NCI-H1694 treated with DMSO at 0.1 percent for 48 hours (cell line): Measurements from ENCODE around the gene NFKBIE.

ENCODE experiments used
- DNase-seq: peaks from one replicate; lab custom pipeline; 2025; lab: John Stamatoyannopoulos, UW

The NFKBIE gene

GRCh38 chr6:44297063-44298038 lies 32.0 kb upstream of the NFKBIE start:
- DNase-seq = peak; percentile 3

GRCh38 chr6:44294832-44295791 lies 29.8 kb upstream of the NFKBIE start:
- DNase-seq = no peak

GRCh38 chr6:44292661-44293365 lies 27.5 kb upstream of the NFKBIE start:
- DNase-seq = no peak

- no peak for DNase-seq
Observed at GRCh38 chr6:44291841-44292240, 26.5 kb upstream of the NFKBIE start.

GRCh38 chr6:44289726-44290260 lies 24.4 kb upstream of the NFKBIE start:
- DNase-seq = peak; percentile 29

- DNase-seq = no peak
Observed at GRCh38 chr6:44286747-44287146, 21.4 kb upstream of the NFKBIE start.

- no peak for DNase-seq
Observed at GRCh38 chr6:44286285-44286565, 20.9 kb upstream of the NFKBIE start.

GRCh38 chr6:44285552-44286284 lies 20.4 kb upstream of the NFKBIE start:
- no peak for DNase-seq

- DNase-seq = no peak
Observed at GRCh38 chr6:44284867-44285266, 19.5 kb upstream of the NFKBIE start.

- no peak for DNase-seq
Observed at GRCh38 chr6:44284121-44284520, 18.8 kb upstream of the NFKBIE start.

- no peak for DNase-seq
Observed at GRCh38 chr6:44278774-44279697, 13.7 kb upstream of the NFKBIE start.

- no peak for DNase-seq
Observed at GRCh38 chr6:44278315-44278714, 13.0 kb upstream of the NFKBIE start.

- no peak for DNase-seq
Observed at GRCh38 chr6:44277763-44278162, 12.4 kb upstream of the NFKBIE start.

GRCh38 chr6:44276667-44277640 lies 11.6 kb upstream of the NFKBIE start:
- DNase-seq = no peak

GRCh38 chr6:44275749-44276648 lies 10.6 kb upstream of the NFKBIE start:
- no peak for DNase-seq

- no peak for DNase-seq
Observed at GRCh38 chr6:44275271-44275748, 10.0 kb upstream of the NFKBIE start.

- no peak for DNase-seq
Observed at GRCh38 chr6:44273617-44274016, 8.3 kb upstream of the NFKBIE start.
